ENCODE data around the gene RAB11FIP4.

DNA sequence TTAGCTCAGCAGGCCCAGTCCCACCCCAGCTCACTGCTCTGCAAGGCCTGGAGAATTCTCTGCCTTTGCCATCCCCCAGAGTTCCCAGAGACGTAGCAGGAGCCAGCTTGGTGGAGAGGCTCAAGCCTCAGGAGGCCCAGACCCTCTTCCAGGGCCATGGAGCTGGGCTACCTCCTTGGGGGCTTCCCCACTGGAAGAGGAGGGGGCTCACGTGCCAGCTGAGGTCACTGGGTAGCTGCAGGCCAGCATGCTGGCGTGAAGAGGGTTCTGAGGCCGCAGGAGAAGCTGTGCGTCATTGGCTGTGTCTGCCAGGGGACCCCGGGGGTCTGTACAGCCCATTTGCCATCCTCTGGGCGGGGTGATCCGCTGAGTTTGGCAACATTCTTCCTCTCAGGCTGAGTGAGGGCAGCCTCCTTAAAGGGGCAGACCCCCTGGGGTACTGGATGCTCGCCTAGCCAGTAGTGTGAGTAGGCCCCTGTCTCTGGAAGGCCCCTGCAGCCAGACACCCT is 131.6 kb downstream of the RAB11FIP4 start:
- TF ChIP-seq, protein P1, sequence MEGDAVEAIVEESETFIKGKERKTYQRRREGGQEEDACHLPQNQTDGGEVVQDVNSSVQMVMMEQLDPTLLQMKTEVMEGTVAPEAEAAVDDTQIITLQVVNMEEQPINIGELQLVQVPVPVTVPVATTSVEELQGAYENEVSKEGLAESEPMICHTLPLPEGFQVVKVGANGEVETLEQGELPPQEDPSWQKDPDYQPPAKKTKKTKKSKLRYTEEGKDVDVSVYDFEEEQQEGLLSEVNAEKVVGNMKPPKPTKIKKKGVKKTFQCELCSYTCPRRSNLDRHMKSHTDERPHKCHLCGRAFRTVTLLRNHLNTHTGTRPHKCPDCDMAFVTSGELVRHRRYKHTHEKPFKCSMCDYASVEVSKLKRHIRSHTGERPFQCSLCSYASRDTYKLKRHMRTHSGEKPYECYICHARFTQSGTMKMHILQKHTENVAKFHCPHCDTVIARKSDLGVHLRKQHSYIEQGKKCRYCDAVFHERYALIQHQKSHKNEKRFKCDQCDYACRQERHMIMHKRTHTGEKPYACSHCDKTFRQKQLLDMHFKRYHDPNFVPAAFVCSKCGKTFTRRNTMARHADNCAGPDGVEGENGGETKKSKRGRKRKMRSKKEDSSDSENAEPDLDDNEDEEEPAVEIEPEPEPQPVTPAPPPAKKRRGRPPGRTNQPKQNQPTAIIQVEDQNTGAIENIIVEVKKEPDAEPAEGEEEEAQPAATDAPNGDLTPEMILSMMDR (IDR thresholded peaks at IDR 0.05) = no peak
- TF ChIP-seq EP300 (IDR thresholded peaks at IDR 0.05) = no peak
